PC-9 (cell line): ENCODE measurements around the gene STOX1. TPM values are rescaled to one million over a fixed set of nuclear protein-coding genes. Genes with fewer than 3 reads are reported as not detected.
A peak's percentile ranks its signal among the peaks of the same experiment; 100 is the strongest.

ENCODE experiments used
- Bru-seq: library from RNA; stranded (reverse); fragments of 400-500 nt; gene quantifications from one replicate; lab custom pipeline; 2021; lab: Mats Ljungman, UMichigan
- BruChase-seq, 2 experiments: library from RNA; stranded (reverse); fragments of 400-500 nt; gene quantifications; one replicate each; lab custom pipeline; 2021; lab: Mats Ljungman, UMichigan
- BruUV-seq: library from RNA; stranded (reverse); fragments of 400-500 nt; replicated peaks from 2 replicates; lab custom pipeline; 2021; lab: Mats Ljungman, UMichigan
- CTCF ChIA-PET: fragments of 300-600 bp; sonication (Branson Sonifier 250); formaldehyde crosslinking; loops from one replicate; lab custom pipeline; 2022; ENCODE audit warnings: antibody characterized with exemption; lab: Charles Lee
- POLR2A ChIA-PET: fragments of 300-600 bp; sonication (Branson Sonifier 250); formaldehyde crosslinking; loops from one replicate; lab custom pipeline; 2022; ENCODE audit warnings: antibody characterized with exemption; ENCODE audit not compliant: unreplicated experiment; lab: Charles Lee
- DNase-seq, 2 experiments: peaks; one replicate each; pipeline versions ENCODE4 v3.0.0 to v3.0.0-alpha.2; 2015 to 2022; ENCODE audit warnings: mixed read lengths in 1 of 2
- H2AFZ ChIP-seq: fragments of 200-600 bp; sonication (generic); 2 replicates; pipeline ENCODE4 v1.8.1; 2017; ENCODE audit warnings: antibody characterized with exemption
- H3F3A ChIP-seq: fragments of 200-600 bp; sonication (generic); 2 replicates; pipeline ENCODE4 v1.8.1; 2017; ENCODE audit warnings: antibody characterized with exemption, mild to moderate bottlenecking, low read depth; ENCODE audit not compliant: insufficient read depth
- H3K27ac ChIP-seq: fragments of 200-600 bp; sonication (generic); 2 replicates; pipeline ENCODE4 v1.6.1; 2016; ENCODE audit warnings: mixed run types
- H3K27me3 ChIP-seq: fragments of 200-600 bp; sonication (generic); 2 replicates; pipeline ENCODE4 v1.6.1; 2016; ENCODE audit warnings: low read depth, mixed run types; ENCODE audit not compliant: insufficient read depth
- H3K36me3 ChIP-seq: fragments of 200-600 bp; sonication (generic); 2 replicates; pipeline ENCODE4 v1.6.1; 2016; ENCODE audit warnings: low read depth, mixed run types
- H3K4me1 ChIP-seq: fragments of 200-600 bp; sonication (generic); replicated peaks from 2 replicates; pipeline ENCODE4 v1.6.1; 2016; ENCODE audit warnings: mixed run types; ENCODE audit not compliant: insufficient read depth
- H3K4me2 ChIP-seq: fragments of 200-600 bp; sonication (generic); 2 replicates; pipeline ENCODE4 v1.6.1; 2017; ENCODE audit warnings: mixed run types
- H3K4me3 ChIP-seq: fragments of 200-600 bp; sonication (generic); 2 replicates; pipeline ENCODE4 v1.6.1; 2016; ENCODE audit warnings: mixed run types
- H3K79me2 ChIP-seq: fragments of 200-600 bp; sonication (generic); 2 replicates; pipeline ENCODE4 v1.6.1; 2017; ENCODE audit warnings: low read depth, mixed run types
- H3K9me2 ChIP-seq: fragments of 200-600 bp; sonication (generic); 2 replicates; pipeline ENCODE4 v1.8.1; 2017; ENCODE audit warnings: mild to moderate bottlenecking; ENCODE audit not compliant: insufficient read depth
- H3K9me3 ChIP-seq: fragments of 200-600 bp; sonication (generic); 2 replicates; pipeline ENCODE4 v1.8.1; 2016; ENCODE audit warnings: low read depth; ENCODE audit not compliant: insufficient read depth
- H4K20me1 ChIP-seq: fragments of 200-600 bp; sonication (generic); 2 replicates; pipeline ENCODE4 v1.8.1; 2017; ENCODE audit not compliant: insufficient read depth
- CTCF ChIP-seq: fragments of 200-600 bp; sonication (generic); conservative IDR thresholded peaks from 2 replicates; pipeline ENCODE4 v1.6.1; 2017; ENCODE audit warnings: mixed run types, antibody characterized with exemption, mild to moderate bottlenecking, moderate library complexity
- EZH2 ChIP-seq: fragments of 200-600 bp; sonication (generic); IDR thresholded peaks from 2 replicates; pipeline ENCODE4 v1.8.0; 2017; ENCODE audit warnings: antibody characterized with exemption, low read depth
- intact Hi-C: fragments of 100-400 bp; cut with micrococcal nuclease; formaldehyde crosslinking; loops from one replicate; pipeline ENCODE4 v1.10.0; 2022; ENCODE audit not compliant: unreplicated experiment
- long read RNA-seq: library from polyadenylated mRNA; stranded (forward); transcript quantifications from one replicate; pipeline ENCODE4 v2.0.0, GENCODE V29; 2022
- total RNA-seq: library from RNA; stranded (reverse); gene quantifications from 2 replicates; pipeline ENCODE4 v1.2.3, GENCODE V29; 2021

STOX1 gene
- 3.9 and 4.4 TPM in 2 replicates for total RNA-seq
- percentile 52 among the genes with signal in this experiment for Bru-seq, nascent RNA
- percentile 55 among the genes with signal in this experiment for BruChase-seq, experiment 1, labeled RNA remaining after a 2-hour chase
- BruChase-seq, experiment 2, labeled RNA remaining after a 6-hour chase = percentile 56 among the genes with signal in this experiment
- long read RNA-seq, partial matches to known transcripts = 0 of 2 reads
- long read RNA-seq, other reads (novel, unspliced or antisense) = 2 of 2 reads

- Histone ChIP-seq H3K36me3 (no peaks in the 10 kb centered on the region), H3K27ac (no peak within 1 kb of the TSS), H3K4me3 (peak within 1 kb of the TSS; percentile 89), H3K4me1 (0 out of 2 replicates have a peak, but pooled peaks cover 13% of the 10 kb centered on the region), H3K9me3 (no peaks in the 10 kb centered on the region), H3K79me2 (no peaks in the 10 kb centered on the region), H3K4me2 (peak within 1 kb of the TSS; percentile 91), H3K9me2 (no peaks in the 10 kb centered on the region), H3K27me3 (no peaks in the 10 kb centered on the region), H3F3A (peaks cover 10% of the 10 kb centered on the region; the same call in 1 of the 2 replicates), H4K20me1 (no peaks in the 10 kb centered on the region), H2AFZ (peak within 1 kb of the TSS; percentile 87)
- POLR2A ChIA-PET = interaction anchor here (0.5 to 0.7 kb wide), 3 partner anchors 42 to 673 kb away, joined by 3 to 4 read pairs (median 3); no protein-coding TSS in a partner anchor
- no TSS peak for BruUV-seq
- intact Hi-C loops = no loop called here
- TF ChIP-seq CTCF (no peak), EZH2 (no peak)
- DNase-seq = peak; percentile 73 to 81
- CTCF ChIA-PET = interaction anchor here (0.5 to 1.0 kb wide), 7 partner anchors 12 to 809 kb away, joined by 3 to 12 read pairs (median 5); partner anchors contain the start of gene DDX50
Measured at GRCh38 chr10:68826764-68827591, at the start of gene STOX1. Gene STOX1, plus strand, starts transcription at chr10:68827531. Its CDS starts 93 bp downstream, at chr10:68827624.

GRCh38 chr10:68781613-68782574 lies 45.4 kb upstream of the STOX1 start:
- BruUV-seq = no TSS peak
- Histone ChIP-seq H3K4me2 (no peak overlapping the region), H4K20me1 (0 out of 2 replicates have a peak, but pooled peaks cover 4% of the 10 kb centered on the region), H2AFZ (no peak overlapping the region), H3K9me2 (no peaks in the 10 kb centered on the region), H3K4me1 (no peaks in the 10 kb centered on the region), H3F3A (no peaks in the 10 kb centered on the region; the same call in 1 of the 2 replicates), H3K4me3 (no peak overlapping the region), H3K36me3 (peaks cover 35% of the 10 kb centered on the region), H3K27me3 (no peaks in the 10 kb centered on the region), H3K27ac (no peak overlapping the region), H3K9me3 (no peaks in the 10 kb centered on the region), H3K79me2 (no peaks in the 10 kb centered on the region)
- POLR2A ChIA-PET = no interaction called here
- DNase-seq = no peak
- intact Hi-C loops = no loop called here
- no peak for TF ChIP-seq EZH2
- no peak for TF ChIP-seq CTCF
- CTCF ChIA-PET = interaction anchor here (0.6 kb wide), 1 partner anchor 43 kb away, joined by 7 read pairs; no protein-coding TSS in a partner anchor
